SK-N-SH (cell line): ENCODE results near the gene ALDH16A1. TPM values are rescaled to one million over a fixed set of nuclear protein-coding genes. Genes with fewer than 3 reads are reported as not detected.

Source experiments
- CTCF ChIA-PET: fragments of 300-600, 350-600 bp; formaldehyde crosslinking; extraction: SDS; loops from one replicate; lab custom pipeline; 2021; lab: Yijun Ruan, JAX
- POLR2A ChIA-PET: fragments of 350-600 bp; sonication (Branson Sonifier 250); formaldehyde crosslinking; extraction: SDS; loops from one replicate; lab custom pipeline; 2020; ENCODE audit warnings: antibody characterized with exemption, inconsistent platforms; lab: Yijun Ruan, JAX
- DNase-seq: peaks from one replicate; pipeline ENCODE4 v3.0.0; 2012
- H2AFZ ChIP-seq: fragments of 200-600 bp; sonication (generic); 2 replicates; pipeline ENCODE4 v1.8.1; 2016; ENCODE audit warnings: antibody characterized with exemption, mild to moderate bottlenecking, low read depth
- H3F3A ChIP-seq: fragments of 200-600 bp; sonication (generic); replicated peaks from 2 replicates; pipeline ENCODE3; 2016; ENCODE audit warnings: antibody characterized with exemption, mild to moderate bottlenecking; ENCODE audit not compliant: insufficient read depth
- H3K27ac ChIP-seq, 2 experiments: fragments of 200-500 bp in 1 of 2; fragments of 200-600 bp in 1 of 2; sonication (Bioruptor generic) in 1 of 2; sonication (generic), shearing (Covaris generic) in 1 of 2; 2 replicates each; pipeline versions ENCODE4 v1.5.1 to v1.6.1; 2014 to 2016; ENCODE audit warnings: low read depth in 2 of 2, inconsistent platforms in 1 of 2, low read length in 1 of 2, mild to moderate bottlenecking in 1 of 2, mixed read lengths in 1 of 2
- H3K27me3 ChIP-seq: fragments of 200-600 bp; sonication (generic), shearing (Covaris generic); 2 replicates; pipeline ENCODE4 v1.6.1; 2016; ENCODE audit warnings: mixed run types; ENCODE audit not compliant: insufficient read depth
- H3K36me3 ChIP-seq, 2 experiments: fragments of 200-500 bp in 1 of 2; fragments of 200-600 bp in 1 of 2; sonication (Bioruptor generic) in 1 of 2; sonication (generic) in 1 of 2; replicated peaks in 1 of 2; 2 replicates each; pipeline versions ENCODE3 to v1.5.1; 2014 to 2016; ENCODE audit warnings: low read length in 1 of 2, mild to moderate bottlenecking in 1 of 2; ENCODE audit not compliant: insufficient read depth in 2 of 2, control insufficient read depth in 1 of 2
- H3K4me1 ChIP-seq, 2 experiments: fragments of 200-500 bp in 1 of 2; fragments of 200-600 bp in 1 of 2; sonication (Bioruptor generic) in 1 of 2; sonication (generic), shearing (Covaris generic) in 1 of 2; 2 replicates each; pipeline versions ENCODE4 v1.5.1 to v1.6.1; 2014 to 2016; ENCODE audit warnings: low read depth in 1 of 2, low read length in 1 of 2, mixed run types in 1 of 2; ENCODE audit not compliant: insufficient read depth in 2 of 2, control insufficient read depth in 1 of 2
- H3K4me2 ChIP-seq: fragments of 200-600 bp; sonication (generic), shearing (Covaris generic); 2 replicates; pipeline ENCODE4 v1.6.1; 2017; ENCODE audit warnings: mixed run types
- H3K4me3 ChIP-seq, 2 experiments: fragments of 200-500 bp in 1 of 2; fragments of 200-600 bp in 1 of 2; sonication (Bioruptor generic) in 1 of 2; sonication (generic), shearing (Covaris generic) in 1 of 2; 2 replicates each; pipeline versions ENCODE4 v1.5.1 to v1.8.1; 2014 to 2016; ENCODE audit warnings: low read depth in 2 of 2, inconsistent platforms in 1 of 2, low read length in 1 of 2, mild to moderate bottlenecking in 1 of 2, mixed read lengths in 1 of 2, moderate library complexity in 1 of 2
- H3K79me2 ChIP-seq: fragments of 200-600 bp; sonication (generic); 2 replicates; pipeline ENCODE4 v1.8.1; 2017; ENCODE audit warnings: mild to moderate bottlenecking; ENCODE audit not compliant: insufficient read depth
- H3K9ac ChIP-seq: fragments of 200-600 bp; sonication (generic); 2 replicates; pipeline ENCODE4 v1.6.1; 2017; ENCODE audit warnings: mixed run types
- H3K9me2 ChIP-seq: fragments of 200-600 bp; sonication (generic); 2 replicates; pipeline ENCODE4 v1.6.1; 2017; ENCODE audit warnings: mixed run types
- H3K9me3 ChIP-seq: fragments of 200-600 bp; sonication (generic); 2 replicates; pipeline ENCODE4 v1.6.1; 2017; ENCODE audit warnings: mixed run types, mild to moderate bottlenecking, moderate library complexity
- H4K20me1 ChIP-seq: fragments of 200-600 bp; sonication (generic); 2 replicates; pipeline ENCODE4 v1.6.1; 2017; ENCODE audit warnings: mild to moderate bottlenecking, mixed run types; ENCODE audit not compliant: insufficient read depth
- CHD2 ChIP-seq: fragments of 150-350 bp; IDR thresholded peaks from 2 replicates; pipeline ENCODE4 v1.6.1; 2018; ENCODE audit warnings: low read length; ENCODE audit not compliant: partially characterized antibody
- ELF1 ChIP-seq: IDR thresholded peaks from 2 replicates; pipeline ENCODE4 v1.4.0; 2012
- GATA2 ChIP-seq: sonication (generic); formaldehyde crosslinking; IDR thresholded peaks from 2 replicates; pipeline ENCODE4 v1.5.0; 2020; ENCODE audit warnings: mild to moderate bottlenecking, missing genetic modification reagents
- MEF2A ChIP-seq: IDR thresholded peaks from 2 replicates; pipeline ENCODE4 v1.4.0; 2012; ENCODE audit warnings: low read depth, borderline replicate concordance
- NFIC ChIP-seq: IDR thresholded peaks from 2 replicates; pipeline ENCODE4 v1.4.0; 2012; ENCODE audit warnings: borderline replicate concordance
- POLR2AphosphoS5 ChIP-seq: IDR thresholded peaks from 2 replicates; pipeline ENCODE4 v1.6.1; 2012; ENCODE audit warnings: low read depth, low read length
- RAD21 ChIP-seq: IDR thresholded peaks from 2 replicates; pipeline ENCODE4 v1.6.1; 2012; ENCODE audit warnings: mild to moderate bottlenecking, low read length
- RXRA ChIP-seq: IDR thresholded peaks from 2 replicates; pipeline ENCODE4 v1.4.0; 2012; ENCODE audit warnings: low read depth, mild to moderate bottlenecking, borderline replicate concordance
- SMC3 ChIP-seq: IDR thresholded peaks from 2 replicates; pipeline ENCODE4 v1.6.1; 2012; ENCODE audit warnings: low read depth, low read length, improper control_type of control experiment
- TAF1 ChIP-seq: IDR thresholded peaks from 2 replicates; pipeline ENCODE4 v1.6.1; 2012; ENCODE audit warnings: low read depth, mild to moderate bottlenecking, low read length, moderate library complexity, borderline replicate concordance
- USF1 ChIP-seq: IDR thresholded peaks from 2 replicates; pipeline ENCODE4 v1.4.0; 2012; ENCODE audit warnings: low read depth, borderline replicate concordance
- YY1 ChIP-seq: IDR thresholded peaks from 2 replicates; pipeline ENCODE4 v1.4.0; 2012; ENCODE audit warnings: low read depth, mild to moderate bottlenecking
- WGBS: methylation state at CpG from one replicate; pipeline ENCODE4 v1.1.6; 2017; ENCODE audit warnings: low lambda C conversion rate; 5-methylcytosine and 5-hydroxymethylcytosine counted together
- polyA plus RNA-seq, 3 experiments: library from polyadenylated mRNA; depleted of rRNA; stranded (reverse); fragments of >200 nt; gene quantifications; 2 replicates each; pipeline ENCODE4 v1.2.3, GENCODE V29; 2012
- TF ChIP-seq, protein P1 (sequence below): IDR thresholded peaks from 2 replicates; pipeline ENCODE4 v1.4.0; 2012; ENCODE audit warnings: low read depth, borderline replicate concordance
- TF ChIP-seq, protein P2 (sequence below): IDR thresholded peaks from 2 replicates; pipeline ENCODE4; 2012
- TF ChIP-seq, protein P3 (sequence below): fragments of 150-350 bp; IDR thresholded peaks from 2 replicates; pipeline ENCODE4 v1.6.1; 2016; ENCODE audit warnings: mild to moderate bottlenecking, low read depth, low read length

Gene ALDH16A1
- polyA plus RNA-seq, 1 of the 3 experiments (the other 2 are of a cell fraction) = 15.7 TPM

DNA sequence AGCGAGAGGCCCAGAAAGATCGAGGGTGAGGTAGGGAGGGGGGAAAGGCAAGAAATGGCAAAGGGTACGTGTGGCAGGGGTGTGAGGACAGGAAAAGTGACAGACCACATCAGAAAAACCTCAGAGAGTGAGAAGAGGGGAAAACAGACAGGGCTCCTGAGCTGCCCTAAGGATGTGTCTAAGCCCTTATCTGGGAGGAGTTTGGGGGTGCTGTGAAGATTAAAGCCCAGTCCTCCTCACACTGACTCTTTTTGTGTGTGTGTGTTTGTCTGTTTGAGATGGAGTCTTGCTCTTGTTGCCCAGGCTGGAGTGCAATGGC lies 29.1 kb upstream of the ALDH16A1 start:
- no peak for TF ChIP-seq NFIC
- no peak for TF ChIP-seq ELF1
- TF ChIP-seq GATA2 (CRISPR knock-in tag) = no peak
- TF ChIP-seq, protein P1, sequence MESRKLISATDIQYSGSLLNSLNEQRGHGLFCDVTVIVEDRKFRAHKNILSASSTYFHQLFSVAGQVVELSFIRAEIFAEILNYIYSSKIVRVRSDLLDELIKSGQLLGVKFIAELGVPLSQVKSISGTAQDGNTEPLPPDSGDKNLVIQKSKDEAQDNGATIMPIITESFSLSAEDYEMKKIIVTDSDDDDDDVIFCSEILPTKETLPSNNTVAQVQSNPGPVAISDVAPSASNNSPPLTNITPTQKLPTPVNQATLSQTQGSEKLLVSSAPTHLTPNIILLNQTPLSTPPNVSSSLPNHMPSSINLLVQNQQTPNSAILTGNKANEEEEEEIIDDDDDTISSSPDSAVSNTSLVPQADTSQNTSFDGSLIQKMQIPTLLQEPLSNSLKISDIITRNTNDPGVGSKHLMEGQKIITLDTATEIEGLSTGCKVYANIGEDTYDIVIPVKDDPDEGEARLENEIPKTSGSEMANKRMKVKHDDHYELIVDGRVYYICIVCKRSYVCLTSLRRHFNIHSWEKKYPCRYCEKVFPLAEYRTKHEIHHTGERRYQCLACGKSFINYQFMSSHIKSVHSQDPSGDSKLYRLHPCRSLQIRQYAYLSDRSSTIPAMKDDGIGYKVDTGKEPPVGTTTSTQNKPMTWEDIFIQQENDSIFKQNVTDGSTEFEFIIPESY = no peak
- TF ChIP-seq, protein P2, sequence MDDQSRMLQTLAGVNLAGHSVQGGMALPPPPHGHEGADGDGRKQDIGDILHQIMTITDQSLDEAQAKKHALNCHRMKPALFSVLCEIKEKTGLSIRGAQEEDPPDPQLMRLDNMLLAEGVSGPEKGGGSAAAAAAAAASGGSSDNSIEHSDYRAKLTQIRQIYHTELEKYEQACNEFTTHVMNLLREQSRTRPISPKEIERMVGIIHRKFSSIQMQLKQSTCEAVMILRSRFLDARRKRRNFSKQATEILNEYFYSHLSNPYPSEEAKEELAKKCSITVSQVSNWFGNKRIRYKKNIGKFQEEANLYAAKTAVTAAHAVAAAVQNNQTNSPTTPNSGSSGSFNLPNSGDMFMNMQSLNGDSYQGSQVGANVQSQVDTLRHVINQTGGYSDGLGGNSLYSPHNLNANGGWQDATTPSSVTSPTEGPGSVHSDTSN = no peak
- no peak for TF ChIP-seq CHD2
- no peak for TF ChIP-seq USF1
- TF ChIP-seq, protein P3, sequence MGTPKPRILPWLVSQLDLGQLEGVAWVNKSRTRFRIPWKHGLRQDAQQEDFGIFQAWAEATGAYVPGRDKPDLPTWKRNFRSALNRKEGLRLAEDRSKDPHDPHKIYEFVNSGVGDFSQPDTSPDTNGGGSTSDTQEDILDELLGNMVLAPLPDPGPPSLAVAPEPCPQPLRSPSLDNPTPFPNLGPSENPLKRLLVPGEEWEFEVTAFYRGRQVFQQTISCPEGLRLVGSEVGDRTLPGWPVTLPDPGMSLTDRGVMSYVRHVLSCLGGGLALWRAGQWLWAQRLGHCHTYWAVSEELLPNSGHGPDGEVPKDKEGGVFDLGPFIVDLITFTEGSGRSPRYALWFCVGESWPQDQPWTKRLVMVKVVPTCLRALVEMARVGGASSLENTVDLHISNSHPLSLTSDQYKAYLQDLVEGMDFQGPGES = no peak
- no peak for TF ChIP-seq TAF1
- TF ChIP-seq RAD21 = no peak
- TF ChIP-seq YY1 = no peak
- TF ChIP-seq SMC3 = no peak
- no peak for TF ChIP-seq RXRA
- TF ChIP-seq POLR2AphosphoS5 = no peak
- TF ChIP-seq MEF2A = no peak
- no peak for DNase-seq
- no peak overlapping the region for H3K4me3 ChIP-seq
- H3K9me3 ChIP-seq = no peaks in the 10 kb centered on the region
- peak overlapping the region; percentile 57; the same call in 1 of the 2 replicates for H3K4me2 ChIP-seq
- peaks cover 0 to 8% of the 10 kb centered on the region in 2 experiments; a peak in 2 of 4 replicates for H3K4me1 ChIP-seq
- H2AFZ ChIP-seq = no peak overlapping the region
- ChIA-PET POLR2A (no interaction called here), CTCF (interaction anchor here (1.0 to 2.2 kb wide), 2 partner anchors 12 to 33 kb away, joined by 3 to 8 read pairs; no protein-coding TSS in a partner anchor)
- H3K9me2 ChIP-seq = no peaks in the 10 kb centered on the region
- H3K79me2 ChIP-seq = no peaks in the 10 kb centered on the region
- no peaks in the 10 kb centered on the region for H4K20me1 ChIP-seq
- no peak overlapping the region for H3K27ac ChIP-seq
- H3K36me3 ChIP-seq = no peaks in the 10 kb centered on the region
- 19% methylated on average over 3 of the region's 3 CpGs for WGBS
- peaks cover 11% of the 10 kb centered on the region for H3F3A ChIP-seq
- H3K27me3 ChIP-seq = peaks cover 99% of the 10 kb centered on the region
- no peak overlapping the region for H3K9ac ChIP-seq
